ENCODE data around the gene WNT5B.
"Not testable (repeated sequence)": the region's sequence is repeated elsewhere in the genome, so short reads cannot be mapped to it uniquely, and the experiment has no call there.

The WNT5B gene

GRCh38 chr12:1668833-1669543, 40.0 kb downstream of the WNT5B start:
- Mint-ChIP-seq H3K4me3 (no peak overlapping the region), H3K9me3 (no peaks in the 10 kb centered on the region), H3K27me3 (no peaks in the 10 kb centered on the region), H3K27ac (no peak overlapping the region), H3K4me1 (peaks cover 22% of the 10 kb centered on the region), H3K36me3 (no peaks in the 10 kb centered on the region)
- ATAC-seq, result no peak

GRCh38 chr12:1670358-1671268, 41.6 kb downstream of the WNT5B start:
- H3K9me3 Mint-ChIP-seq, result no peaks in the 10 kb centered on the region
- H3K27ac Mint-ChIP-seq, result no peak overlapping the region
- H3K36me3 Mint-ChIP-seq, result no peaks in the 10 kb centered on the region
- ATAC-seq, result no peak
- peaks cover 22% of the 10 kb centered on the region for H3K4me1 Mint-ChIP-seq
- H3K27me3 Mint-ChIP-seq, result no peaks in the 10 kb centered on the region
- H3K4me3 Mint-ChIP-seq, result no peak overlapping the region

DNA sequence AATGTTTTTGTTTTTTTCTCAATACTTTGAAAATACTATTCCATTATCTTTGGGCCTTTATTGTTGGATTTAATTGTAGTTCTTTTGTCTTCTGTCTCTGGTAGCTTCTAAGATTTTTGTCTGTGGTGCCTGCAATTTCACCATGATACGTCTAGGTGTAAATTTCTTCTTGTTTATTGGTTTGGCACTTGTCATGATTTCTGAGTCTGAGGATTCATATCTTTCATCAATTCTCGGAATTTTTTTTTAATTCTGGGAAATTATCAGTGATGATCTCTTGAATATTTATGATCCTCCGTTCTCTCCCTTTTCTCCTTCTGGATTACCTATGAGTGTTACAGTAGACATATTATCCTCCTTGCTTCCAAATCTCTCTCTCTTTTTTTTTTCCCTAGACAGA, 47.0 kb downstream of the WNT5B start:
- no peaks in the 10 kb centered on the region for H3K27me3 Mint-ChIP-seq
- H3K27ac Mint-ChIP-seq, result no peak overlapping the region
- ATAC-seq, result no peak
- no peak overlapping the region for H3K4me3 Mint-ChIP-seq
- H3K9me3 Mint-ChIP-seq, result no peaks in the 10 kb centered on the region
- H3K36me3 Mint-ChIP-seq, result no peaks in the 10 kb centered on the region
- peaks cover 7% of the 10 kb centered on the region for H3K4me1 Mint-ChIP-seq

DNA sequence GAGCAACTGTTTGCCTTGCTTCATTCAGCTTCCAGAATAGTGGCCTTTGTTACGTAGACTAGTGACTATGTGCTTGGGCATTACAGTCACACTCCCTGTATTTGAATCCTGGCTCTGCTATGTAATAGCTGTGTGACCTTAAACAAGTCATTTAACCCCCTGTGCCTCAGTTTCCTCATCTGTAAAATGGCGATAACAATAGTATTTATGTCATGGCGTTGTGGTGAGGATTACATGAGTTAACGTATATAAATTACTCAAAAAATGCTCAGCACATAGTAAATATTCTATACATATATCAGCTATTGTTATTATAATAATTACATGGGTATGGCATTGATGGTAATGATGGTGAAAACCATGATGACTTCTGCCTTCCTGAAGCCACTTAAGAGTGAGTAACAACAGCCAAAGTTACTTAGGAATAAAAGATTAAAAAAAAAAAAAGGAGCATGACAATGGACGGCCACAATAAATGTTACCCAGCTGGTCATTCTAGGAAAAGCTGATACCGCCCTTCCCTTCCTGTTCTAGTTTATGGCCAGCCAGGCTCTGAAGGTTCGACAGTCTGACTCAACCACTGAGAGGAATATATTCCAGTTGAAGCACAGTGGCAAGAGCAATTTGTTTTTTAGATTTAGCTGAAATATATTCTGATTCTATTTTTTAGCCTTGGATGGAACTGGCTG, 51.9 kb downstream of the WNT5B start:
- Mint-ChIP-seq H3K4me1 (no peaks in the 10 kb centered on the region), H3K27me3 (no peaks in the 10 kb centered on the region), H3K4me3 (no peak overlapping the region), H3K9me3 (no peaks in the 10 kb centered on the region), H3K36me3 (no peaks in the 10 kb centered on the region), H3K27ac (no peak overlapping the region)
- ATAC-seq, result no peak

DNA sequence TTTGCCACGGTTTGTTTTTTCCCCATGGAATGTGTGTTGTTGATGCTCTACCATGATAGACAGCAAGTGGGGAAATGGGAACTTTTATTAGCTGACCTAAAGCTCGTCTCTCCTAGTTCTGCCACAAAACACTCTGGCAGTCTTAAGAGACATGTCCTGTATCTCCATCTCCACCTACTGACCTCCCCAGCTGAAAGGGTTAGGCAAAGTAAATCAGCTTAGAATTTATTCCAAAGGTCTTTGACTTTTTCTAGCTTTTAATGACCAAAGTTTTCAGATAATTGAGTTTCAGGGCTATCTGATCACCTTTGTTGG, 52.4 kb downstream of the WNT5B start:
- H3K4me3 Mint-ChIP-seq, result no peak overlapping the region
- ATAC-seq, result no peak
- H3K4me1 Mint-ChIP-seq, result no peaks in the 10 kb centered on the region
- no peak overlapping the region for H3K27ac Mint-ChIP-seq
- H3K9me3 Mint-ChIP-seq, result no peaks in the 10 kb centered on the region
- no peaks in the 10 kb centered on the region for H3K36me3 Mint-ChIP-seq
- no peaks in the 10 kb centered on the region for H3K27me3 Mint-ChIP-seq

- ATAC-seq, result no peak
- no peaks in the 10 kb centered on the region for H3K27me3 Mint-ChIP-seq
- H3K27ac Mint-ChIP-seq, result peak overlapping the region; percentile 31
- no peaks in the 10 kb centered on the region for H3K36me3 Mint-ChIP-seq
- no peaks in the 10 kb centered on the region for H3K9me3 Mint-ChIP-seq
- H3K4me1 Mint-ChIP-seq, result peaks cover 29% of the 10 kb centered on the region
- H3K4me3 Mint-ChIP-seq, result no peak overlapping the region
Observed at GRCh38 chr12:1688086-1688710, 59.2 kb downstream of the WNT5B start.

GRCh38 chr12:1690578-1691122, 61.6 kb downstream of the WNT5B start, which contains the start of gene ADIPOR2:
Gene ADIPOR2, plus strand, starts transcription at chr12:1691070. Its CDS starts 63,274 bp downstream, at chr12:1754344.
- Mint-ChIP-seq H3K27me3 (no peaks in the 10 kb centered on the region), H3K36me3 (no peaks in the 10 kb centered on the region), H3K9me3 (no peaks in the 10 kb centered on the region), H3K27ac (peak within 1 kb of the TSS; percentile 98), H3K4me3 (peak within 1 kb of the TSS; percentile 97), H3K4me1 (peaks cover 31% of the 10 kb centered on the region)
- peak; percentile 100 for ATAC-seq

DNA sequence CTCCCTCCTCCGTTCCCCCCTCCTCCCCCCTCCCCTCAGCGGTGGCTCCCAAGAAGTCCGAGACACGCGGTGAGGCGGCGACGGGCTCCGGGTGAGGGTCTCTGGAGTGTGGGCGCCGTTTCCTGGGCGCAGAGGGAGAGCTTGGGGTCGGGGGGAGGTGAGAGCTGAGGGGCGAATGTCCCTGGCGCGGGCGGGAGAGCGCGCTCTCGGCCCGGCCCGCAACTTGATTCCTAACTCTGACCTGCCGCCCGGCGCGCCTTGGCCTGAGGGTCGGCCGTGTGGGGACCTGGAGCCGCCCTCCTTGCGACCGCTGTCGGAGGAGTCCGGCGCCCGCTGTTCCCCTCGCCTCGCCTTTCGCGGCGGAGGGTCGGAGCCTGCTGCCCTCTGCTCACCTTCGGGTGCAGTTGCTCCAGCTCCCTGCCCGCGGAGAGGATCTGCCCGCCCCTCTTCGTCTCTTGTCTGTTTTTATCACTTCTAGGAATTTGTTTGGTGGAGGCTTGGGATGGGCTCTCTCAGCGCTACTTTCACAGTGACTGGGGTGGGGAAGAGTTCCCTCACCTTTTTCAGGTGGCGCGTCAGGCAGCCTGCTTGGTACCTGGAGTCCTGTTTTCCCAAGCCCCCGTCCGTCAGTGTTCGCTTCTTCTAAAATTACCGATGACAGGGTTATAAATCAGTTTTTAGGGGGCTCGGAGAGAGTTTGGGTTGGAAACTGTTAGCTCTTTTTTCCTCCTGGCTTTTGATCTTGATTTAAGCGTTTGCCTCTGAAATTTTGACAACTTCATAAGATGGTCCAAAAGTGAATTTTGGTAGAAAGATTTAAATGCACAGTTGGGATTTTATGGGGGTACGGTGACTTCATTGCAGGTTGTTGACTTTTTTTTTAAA, 62.3 kb downstream of the WNT5B start:
- peak overlapping the region; percentile 98 for H3K27ac Mint-ChIP-seq
- H3K9me3 Mint-ChIP-seq, result no peaks in the 10 kb centered on the region
- H3K4me1 Mint-ChIP-seq, result peaks cover 38% of the 10 kb centered on the region
- H3K36me3 Mint-ChIP-seq, result no peaks in the 10 kb centered on the region
- ATAC-seq, result peak; percentile 67
- peak overlapping the region; percentile 97 for H3K4me3 Mint-ChIP-seq
- H3K27me3 Mint-ChIP-seq, result no peaks in the 10 kb centered on the region

- Mint-ChIP-seq H3K4me3 (peak overlapping the region; percentile 97), H3K27ac (peak overlapping the region; percentile 98)
Observed at GRCh38 chr12:1692226-1692625, 63.2 kb downstream of the WNT5B start.

GRCh38 chr12:1692895-1693610, 64.0 kb downstream of the WNT5B start:
- Mint-ChIP-seq H3K27ac (no peak overlapping the region), H3K9me3 (no peaks in the 10 kb centered on the region), H3K27me3 (no peaks in the 10 kb centered on the region), H3K36me3 (peaks cover 5% of the 10 kb centered on the region), H3K4me1 (peaks cover 54% of the 10 kb centered on the region), H3K4me3 (peak overlapping the region; percentile 44)
- no peak for ATAC-seq

More at GRCh38 chr12:1692226-1692625, 63.2 kb downstream of the WNT5B start:
- H3K36me3 Mint-ChIP-seq, result peaks cover 2% of the 10 kb centered on the region
- peaks cover 46% of the 10 kb centered on the region for H3K4me1 Mint-ChIP-seq
- H3K9me3 Mint-ChIP-seq, result no peaks in the 10 kb centered on the region
- H3K27me3 Mint-ChIP-seq, result no peaks in the 10 kb centered on the region
- ATAC-seq, result no peak

DNA sequence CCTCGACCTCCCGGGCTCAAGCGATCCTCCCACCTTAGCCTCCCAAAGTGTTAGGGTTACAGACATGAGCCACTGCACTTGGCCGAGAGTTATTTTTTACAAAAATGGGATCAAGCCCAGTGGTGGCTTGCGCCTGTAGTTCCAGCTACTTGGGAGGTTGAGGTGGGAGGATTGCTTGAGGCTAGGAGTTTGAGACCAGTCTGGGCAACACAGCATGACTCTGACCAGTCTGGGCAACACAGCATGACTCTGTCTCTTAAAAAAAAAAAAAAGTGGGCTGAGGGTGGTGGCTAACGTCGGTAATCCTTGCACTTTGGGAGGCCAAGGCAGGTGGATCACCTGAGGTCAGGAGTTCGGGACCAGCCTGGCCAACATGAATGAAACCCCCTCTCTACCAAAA, 66.1 kb downstream of the WNT5B start:
- H3K4me3 Mint-ChIP-seq, H3K27ac Mint-ChIP-seq, ATAC-seq: not testable (repeated sequence)

GRCh38 chr12:1695886-1696670, 67.0 kb downstream of the WNT5B start:
- no peaks in the 10 kb centered on the region for H3K27me3 Mint-ChIP-seq
- peaks cover 60% of the 10 kb centered on the region for H3K4me1 Mint-ChIP-seq
- H3K4me3 Mint-ChIP-seq, result no peak overlapping the region
- H3K27ac Mint-ChIP-seq, result no peak overlapping the region
- ATAC-seq, result no peak
- no peaks in the 10 kb centered on the region for H3K9me3 Mint-ChIP-seq
- H3K36me3 Mint-ChIP-seq, result peaks cover 16% of the 10 kb centered on the region

More for the DNA sequence above, 66.1 kb downstream of the WNT5B start:
- not testable (repeated sequence) for H3K9me3 Mint-ChIP-seq, H3K27me3 Mint-ChIP-seq
- Mint-ChIP-seq H3K36me3 (peaks cover 12% of the 10 kb centered on the region), H3K4me1 (peaks cover 64% of the 10 kb centered on the region)

- Mint-ChIP-seq H3K36me3 (peaks cover 16% of the 10 kb centered on the region), H3K9me3 (no peaks in the 10 kb centered on the region), H3K4me1 (peaks cover 54% of the 10 kb centered on the region), H3K27ac (no peak overlapping the region), H3K4me3 (no peak overlapping the region), H3K27me3 (no peaks in the 10 kb centered on the region)
- ATAC-seq, result no peak
Observed at GRCh38 chr12:1696800-1697199, 67.8 kb downstream of the WNT5B start.
